GOT3 (cell line): ENCODE results near the gene PDCD4.

Source experiments
- DNase-seq: peaks from one replicate; lab custom pipeline; 2025; ENCODE audit warnings: mixed read lengths; lab: John Stamatoyannopoulos, UW

Gene PDCD4

DNA sequence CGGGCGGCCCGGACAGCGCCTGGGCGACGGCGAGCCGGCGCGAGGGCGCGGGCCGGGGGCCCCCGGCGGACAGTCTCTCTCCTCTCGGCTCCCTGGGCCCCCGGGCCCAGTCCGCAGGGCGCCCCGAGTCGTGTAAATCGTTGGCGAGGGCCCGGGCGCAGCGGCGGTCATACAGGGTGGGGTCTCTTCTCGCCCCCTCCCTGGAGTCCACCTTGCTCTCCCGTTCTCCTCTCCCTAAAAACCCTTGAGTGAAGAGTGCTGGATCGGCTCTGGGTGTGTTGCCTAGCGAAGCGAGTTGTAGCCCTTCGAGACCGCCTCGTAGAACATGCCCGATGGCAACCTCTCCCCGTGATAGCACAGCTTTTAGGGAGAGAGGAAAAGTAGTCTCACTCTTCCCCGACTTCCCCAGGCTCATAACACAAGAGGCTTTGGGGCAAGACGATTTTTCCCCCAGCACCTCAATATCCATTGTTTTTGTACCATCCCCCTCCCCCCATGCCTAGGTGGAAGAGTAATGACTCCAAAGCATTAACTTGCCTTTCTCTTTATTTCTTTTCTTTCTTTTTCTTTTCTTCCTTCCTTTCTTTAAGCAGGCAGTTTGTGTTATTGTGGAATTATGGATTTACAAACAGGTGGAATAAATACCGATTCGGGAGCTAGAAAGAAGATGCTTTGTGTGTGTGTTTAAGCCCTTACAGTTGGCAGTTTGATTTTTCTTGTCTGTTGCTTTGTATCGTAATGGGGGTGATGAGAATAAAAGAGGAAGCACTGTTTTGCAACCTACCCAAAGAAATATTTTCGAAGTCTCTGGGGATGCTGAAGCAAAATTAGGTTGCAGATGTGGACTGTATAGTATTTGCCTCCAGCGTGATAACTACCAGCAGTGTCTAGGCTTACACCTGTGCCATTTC, 48.5 kb downstream of the PDCD4 start:
- DNase-seq, result no peak

DNA sequence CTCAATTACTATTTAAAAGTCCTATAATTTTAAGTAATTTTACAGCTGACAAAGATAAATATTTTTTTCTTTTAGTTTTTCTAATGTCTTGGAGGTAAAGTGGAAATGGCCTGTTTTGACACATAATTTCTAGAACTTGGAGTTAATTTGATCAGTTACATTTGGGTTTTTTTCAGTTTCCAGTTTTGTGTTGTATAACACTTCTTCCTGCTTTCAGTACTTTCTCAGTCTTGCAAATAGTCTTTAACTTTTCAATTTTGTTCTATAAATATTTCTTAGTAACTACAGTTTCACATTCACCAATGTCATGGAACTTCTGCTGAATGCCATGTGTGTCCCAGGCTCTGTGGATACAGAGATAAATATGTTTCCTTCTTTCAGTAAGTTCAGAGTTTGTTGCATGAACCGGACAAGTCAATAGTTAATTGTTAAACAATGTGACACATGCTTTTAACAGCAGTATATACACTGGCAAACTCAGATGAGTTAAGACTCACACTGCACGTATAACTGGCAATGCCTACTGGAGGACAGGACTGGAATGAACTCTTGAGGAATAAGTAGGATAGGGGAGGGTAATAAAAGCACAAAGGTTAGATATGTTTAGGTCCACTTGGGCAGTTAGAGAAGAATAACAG, 52.2 kb downstream of the PDCD4 start:
- DNase-seq, result no peak

DNA sequence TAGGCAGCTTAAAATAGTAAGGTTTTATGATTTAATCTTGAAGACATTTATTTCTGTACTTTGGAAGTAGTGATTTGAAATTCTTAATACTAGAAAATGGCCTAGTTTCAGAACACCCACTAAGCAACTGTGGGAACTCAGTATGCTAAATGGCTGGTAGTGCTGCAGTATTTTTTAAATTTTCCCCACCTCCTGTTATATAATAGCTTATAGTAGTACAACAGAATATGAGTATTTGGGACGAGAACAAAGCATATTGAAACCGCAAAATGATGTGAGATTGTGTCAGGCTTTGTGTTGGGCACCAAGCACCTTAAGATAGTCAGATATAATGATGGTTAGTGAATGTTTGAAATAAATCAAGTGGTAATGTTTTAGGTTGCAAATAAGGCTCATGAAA, 55.7 kb downstream of the PDCD4 start:
- no peak for DNase-seq

DNA sequence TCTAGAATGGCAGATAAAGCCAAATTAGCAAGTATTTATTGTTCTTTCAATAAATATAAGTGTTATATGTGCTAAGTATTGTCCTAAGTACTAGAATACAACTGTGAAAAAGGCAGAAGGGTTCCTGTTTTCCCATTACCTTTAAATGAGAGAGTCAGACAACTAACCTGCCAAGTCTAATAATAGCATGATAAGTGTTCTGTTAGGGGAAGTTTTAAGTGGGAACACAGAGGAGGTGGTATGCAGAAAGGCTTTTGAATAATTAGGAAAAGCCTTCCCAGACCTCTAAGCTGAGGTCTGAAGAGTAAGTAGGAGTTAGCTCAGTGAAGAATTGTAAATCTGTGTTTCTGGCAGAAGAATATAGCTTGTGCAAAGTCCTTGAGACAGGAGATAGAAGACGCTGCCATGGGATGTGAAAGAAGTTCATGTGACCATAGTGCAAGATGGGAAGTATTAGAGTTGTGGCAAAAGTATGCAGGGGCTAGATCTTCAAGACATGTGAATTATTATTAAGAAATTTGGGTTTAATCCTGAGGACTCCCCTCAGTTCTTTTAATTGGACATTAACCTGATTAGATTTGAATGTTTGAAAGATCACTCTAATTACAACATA, 60.1 kb downstream of the PDCD4 start:
- no peak for DNase-seq

DNA sequence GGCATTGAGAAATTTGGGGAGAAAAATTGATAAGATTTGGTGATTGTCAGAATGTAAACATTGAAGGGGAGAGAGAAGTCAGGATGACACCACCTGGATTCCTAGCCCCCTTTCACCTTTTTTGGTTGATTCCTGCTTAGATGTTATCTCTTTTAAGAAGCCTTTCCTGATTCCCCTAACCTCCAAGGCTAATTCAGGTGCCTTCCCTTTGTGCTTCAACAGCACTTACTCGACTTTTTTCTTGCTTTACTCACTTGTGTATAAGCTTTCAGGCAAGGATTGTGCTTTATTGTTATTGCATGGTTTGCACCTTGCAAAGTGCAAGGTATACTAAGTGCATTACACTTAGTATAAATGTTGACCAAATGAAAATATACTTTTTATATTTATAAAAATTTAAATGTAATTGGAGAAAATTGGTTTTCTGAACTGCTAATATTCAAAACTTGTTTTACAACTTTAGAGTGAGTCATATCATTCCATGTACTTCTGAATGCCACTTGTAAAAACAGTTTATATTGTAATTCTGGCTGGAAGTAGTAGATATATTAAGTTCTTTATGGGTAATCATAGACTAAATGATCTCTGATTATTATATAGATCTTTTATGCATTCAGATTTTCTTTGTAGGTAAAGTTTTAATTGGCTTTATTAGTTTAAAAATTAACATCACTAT, 60.9 kb downstream of the PDCD4 start:
- DNase-seq, result no peak

DNA sequence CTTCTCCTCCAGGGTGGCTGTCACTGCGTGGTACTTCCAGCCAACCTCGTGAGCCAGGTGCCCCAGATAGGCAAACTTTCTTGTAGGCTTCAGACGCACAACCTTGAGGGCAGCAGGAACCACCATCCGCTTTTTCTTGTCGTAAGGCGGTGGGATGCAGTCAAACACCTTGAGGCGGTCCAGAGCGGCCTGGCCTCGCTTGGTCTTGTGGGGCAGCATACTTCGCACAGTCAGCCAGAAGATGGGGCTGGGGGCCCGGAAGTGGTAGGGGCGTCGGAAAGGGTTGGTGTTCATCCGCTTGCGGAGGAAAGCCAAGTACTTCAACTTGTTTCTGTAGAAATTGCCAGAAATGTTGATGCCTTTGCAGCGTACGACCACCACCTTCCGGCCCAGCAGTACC, 65.0 kb downstream of the PDCD4 start:
- DNase-seq, result no peak

DNA sequence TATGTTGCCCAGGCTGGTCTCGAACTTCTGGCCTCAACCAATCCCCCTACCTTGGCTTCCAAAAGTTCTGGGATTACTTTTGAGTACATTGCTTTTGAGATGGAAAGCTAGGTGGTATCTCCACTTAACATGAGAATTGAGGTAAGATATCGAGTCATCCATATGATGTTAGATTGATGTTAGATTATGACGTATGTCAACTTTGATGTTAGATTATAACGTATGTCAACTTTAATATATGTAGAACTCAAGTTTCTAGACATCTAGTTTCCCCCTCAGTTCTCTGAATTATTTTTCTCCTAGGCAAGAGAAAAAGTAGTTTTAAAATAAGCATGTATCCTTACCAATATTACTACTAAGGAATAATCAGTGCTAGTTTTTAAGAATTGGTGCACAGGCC, 67.7 kb downstream of the PDCD4 start:
- no peak for DNase-seq

DNA sequence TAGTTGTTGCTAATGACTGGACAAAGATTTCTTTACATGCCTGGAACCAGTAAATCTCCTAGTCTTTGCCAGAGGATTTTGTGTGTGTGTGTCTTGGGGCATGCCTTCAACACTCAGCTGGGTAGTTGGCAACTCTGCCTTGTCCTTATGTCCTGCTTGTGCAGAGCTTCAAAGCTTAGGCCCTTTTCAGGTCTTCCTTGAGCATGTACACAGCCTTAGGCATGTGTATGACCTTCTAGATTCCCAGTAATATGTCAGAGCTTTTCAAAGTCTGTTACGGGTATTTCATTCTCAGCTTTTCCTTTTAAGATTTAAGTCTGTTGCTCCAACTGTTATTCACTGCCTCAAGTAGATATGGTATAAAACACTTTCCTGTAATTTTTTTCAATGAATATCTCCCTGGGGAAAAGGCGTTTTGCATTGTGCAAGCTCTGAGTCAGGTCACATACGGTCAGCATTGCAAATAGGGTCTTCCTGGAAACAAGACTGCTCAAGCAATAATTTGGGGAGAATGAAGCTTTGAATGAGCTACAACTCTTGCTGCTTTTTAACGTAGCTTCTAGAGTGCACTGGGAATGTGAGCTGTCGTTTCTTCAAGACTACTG, 73.2 kb downstream of the PDCD4 start:
- DNase-seq, result no peak

DNA sequence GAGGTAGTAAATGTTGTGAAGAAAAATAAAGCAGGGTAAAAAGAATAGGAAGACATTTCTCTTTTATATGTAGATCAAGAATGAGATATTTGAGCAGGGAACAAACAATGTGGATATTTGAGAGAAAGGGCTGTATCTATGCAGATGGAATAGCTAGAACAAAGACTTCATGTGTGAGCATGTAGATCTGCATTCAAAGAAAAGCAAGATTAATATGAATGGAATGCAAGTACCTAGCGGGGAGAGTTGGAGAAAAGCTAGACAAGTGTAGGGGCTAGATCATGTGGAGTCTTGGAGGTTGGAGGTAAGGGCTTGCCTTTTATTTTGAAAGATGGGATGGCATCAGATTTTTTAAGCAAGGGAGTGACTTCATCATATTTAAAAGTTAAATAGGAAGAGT, 74.8 kb downstream of the PDCD4 start:
- DNase-seq, result no peak

DNA sequence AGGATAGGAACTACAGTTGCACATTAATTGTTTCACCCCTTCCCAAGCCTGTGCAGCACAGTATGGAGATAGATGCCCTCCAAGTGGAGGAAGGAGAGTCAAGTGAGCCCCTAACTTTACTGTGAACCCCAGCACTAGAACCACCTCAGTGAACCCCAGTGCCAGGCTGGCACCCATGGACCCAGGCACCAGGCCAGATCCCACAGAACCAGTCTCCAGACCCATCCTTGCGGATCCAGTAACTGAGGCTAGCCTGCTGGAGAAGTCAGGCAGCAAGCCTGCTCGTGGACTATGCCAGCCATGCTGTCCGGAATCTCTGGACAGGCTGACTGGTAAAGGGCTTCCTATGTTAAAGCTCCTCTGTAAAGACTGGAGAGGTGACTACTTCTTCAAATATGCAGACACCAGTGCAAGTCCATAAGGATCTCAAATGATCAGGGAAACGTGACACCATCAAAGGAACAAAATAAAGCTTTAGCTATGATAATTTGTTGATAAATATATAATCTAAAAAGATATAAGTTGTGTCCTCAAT, 75.4 kb downstream of the PDCD4 start:
- DNase-seq, result no peak
